Adrenal gland (tissue), 12 donors: ENCODE results near the gene UNC5C. TPM values are rescaled to one million over a fixed set of nuclear protein-coding genes. Genes with fewer than 3 reads are reported as not detected.

Experiments used
- DNase-seq, 7 donors: peaks; one replicate each; pipeline ENCODE4 v3.0.0-alpha.2; 2019 to 2020
- H3K27ac ChIP-seq, 5 donors: fragments of 200-600 bp; sonication (generic) in 4 of 5; 1 replicate in 3 of 5; 2 replicates in 2 of 5; pipeline versions ENCODE4 v1.5.1 to v1.8.0; 2016 to 2020; ENCODE audit warnings: mild to moderate bottlenecking in 1 of 5
- H3K27me3 ChIP-seq: fragments of 200-600 bp; 2 replicates; pipeline ENCODE4 v1.8.0; 2021
- H3K36me3 ChIP-seq, 2 donors: fragments of 200-600 bp; replicated peaks in 1 of 2; 1 replicate in 1 of 2; 2 replicates in 1 of 2; pipeline versions ENCODE4 v1.5.1 to v1.8.0; 2018 to 2022
- H3K4me1 ChIP-seq, 2 donors: fragments of 200-600 bp; replicated peaks in 1 of 2; 1 replicate in 1 of 2; 2 replicates in 1 of 2; pipeline versions ENCODE4 v1.5.1 to v1.8.0; 2018 to 2021
- H3K4me3 ChIP-seq, 4 donors: fragments of 200-600 bp; sonication (generic) in 3 of 4; one replicate each; pipeline ENCODE4 v1.5.1; 2016 to 2018
- H3K9me3 ChIP-seq, 3 donors: fragments of 200-600 bp; sonication (generic) in 1 of 3; replicated peaks in 1 of 3; 1 replicate in 2 of 3; 2 replicates in 1 of 3; pipeline versions ENCODE4 v1.5.1 to v1.8.0; 2016 to 2021
- POLR2A ChIP-seq, 2 donors: fragments of 450-650 bp; IDR thresholded peaks; one replicate each; pipeline ENCODE4 v1.6.1; 2017; ENCODE audit warnings: antibody characterized with exemption in 2 of 2, mild to moderate bottlenecking in 2 of 2, moderate library complexity in 1 of 2
- WGBS, 4 donors: extraction: QIAGEN DNeasy Blood & Tissue Kit in 2 of 4; methylation state at CpG; one replicate each; pipeline versions ENCODE4 v1.1.5 to v1.1.7; 2013 to 2017; 5-methylcytosine and 5-hydroxymethylcytosine counted together
- intact Hi-C, 2 donors: fragments of 100-400 bp; cut with DNase I; formaldehyde crosslinking; loops; one replicate each; pipeline versions ENCODE4 v1.14.1 to v1.15.0; 2022 to 2023
- polyA plus RNA-seq, 3 donors: library from polyadenylated mRNA; stranded (reverse); fragments of 200-250 nt in 2 of 3; fragments of 350-450 nt in 1 of 3; fragmentation: Illumina TruSeq in 1 of 3; extraction: RNeasy Lipid Tissue Mini Kit (QIAGEN cat#74804) in 1 of 3; gene quantifications; one replicate each; pipeline ENCODE4 v1.2.3, GENCODE V29; 2013 to 2014
- total RNA-seq, 9 donors: library from RNA; depleted of rRNA in 4 of 9; stranded (reverse); fragments of >200 nt in 4 of 9; fragments of 120-200 nt in 1 of 9; fragmentation: NEBNext Ultra II Directional in 1 of 9; extraction: Animal tissue kit (Norgen Biotek cat#: 25700) in 1 of 9; gene quantifications; one replicate each; pipeline versions ENCODE4 v1.1.0 to v1.2.4, GENCODE V29; 2013 to 2023
- TF ChIP-seq, protein P1 (sequence below), 6 experiments: fragments of 450-650 bp in 4 of 6; fragments of 200-600 bp in 2 of 6; sonication (generic) in 1 of 6; IDR thresholded peaks; 1 replicate in 5 of 6; 2 replicates in 1 of 6; pipeline versions ENCODE4 v1.5.1 to v1.8.0; 2016 to 2021; ENCODE audit warnings: antibody characterized with exemption in 6 of 6, mild to moderate bottlenecking in 2 of 6, moderate library complexity in 1 of 6
- donor health status: healthy with polysubstance abuse.
- donor health status: Bipolar disorder and iron deficiency.
- donor health status: DM: yes; HTN: yes; CAD: no.
- donor health status: DM: no; HTN: no; CAD: no.
- donor health status: DM: no; HTN: no; CAD: no.
- donor health status: DM: yes; HTN: yes; CAD: no.

UNC5C gene
- total and polyA plus RNA-seq, 12 donors = 4.7 to 33.5 (median 23.8) TPM

DNA sequence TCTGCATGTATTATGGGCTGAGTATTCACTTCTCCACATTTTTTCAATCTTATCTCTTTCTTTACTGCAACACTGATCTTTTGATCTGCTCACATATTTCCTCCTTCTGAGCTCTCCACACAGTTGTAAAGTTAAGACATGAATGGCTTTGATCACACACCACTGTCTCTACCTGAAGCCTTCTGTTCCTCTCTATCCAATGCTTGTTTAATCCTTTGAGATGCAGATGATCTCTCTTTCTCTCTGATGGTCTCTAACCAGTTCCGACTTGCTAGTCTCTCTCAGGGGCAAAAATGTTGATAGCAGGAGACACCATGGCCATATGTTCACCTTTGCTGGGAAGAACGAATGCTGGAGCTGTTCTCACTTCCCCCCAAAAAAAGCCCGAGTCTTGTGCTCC is 162.4 kb downstream of the UNC5C start:
- TF ChIP-seq, protein P1, sequence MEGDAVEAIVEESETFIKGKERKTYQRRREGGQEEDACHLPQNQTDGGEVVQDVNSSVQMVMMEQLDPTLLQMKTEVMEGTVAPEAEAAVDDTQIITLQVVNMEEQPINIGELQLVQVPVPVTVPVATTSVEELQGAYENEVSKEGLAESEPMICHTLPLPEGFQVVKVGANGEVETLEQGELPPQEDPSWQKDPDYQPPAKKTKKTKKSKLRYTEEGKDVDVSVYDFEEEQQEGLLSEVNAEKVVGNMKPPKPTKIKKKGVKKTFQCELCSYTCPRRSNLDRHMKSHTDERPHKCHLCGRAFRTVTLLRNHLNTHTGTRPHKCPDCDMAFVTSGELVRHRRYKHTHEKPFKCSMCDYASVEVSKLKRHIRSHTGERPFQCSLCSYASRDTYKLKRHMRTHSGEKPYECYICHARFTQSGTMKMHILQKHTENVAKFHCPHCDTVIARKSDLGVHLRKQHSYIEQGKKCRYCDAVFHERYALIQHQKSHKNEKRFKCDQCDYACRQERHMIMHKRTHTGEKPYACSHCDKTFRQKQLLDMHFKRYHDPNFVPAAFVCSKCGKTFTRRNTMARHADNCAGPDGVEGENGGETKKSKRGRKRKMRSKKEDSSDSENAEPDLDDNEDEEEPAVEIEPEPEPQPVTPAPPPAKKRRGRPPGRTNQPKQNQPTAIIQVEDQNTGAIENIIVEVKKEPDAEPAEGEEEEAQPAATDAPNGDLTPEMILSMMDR (IDR thresholded peaks at IDR 0.05) = no peak
- no peak for TF ChIP-seq POLR2A (IDR thresholded peaks at IDR 0.05)
- no peak overlapping the region for H3K4me3 ChIP-seq
- H3K27ac ChIP-seq = no peak overlapping the region
- no peaks in the 10 kb centered on the region for H3K36me3 ChIP-seq
- H3K9me3 ChIP-seq = no peaks in the 10 kb centered on the region
- 87 to 96% (median 91%) methylated on average over 3 of the region's 3 CpGs for WGBS, 4 donors
- no peak for DNase-seq
- no peaks in the 10 kb centered on the region for H3K4me1 ChIP-seq
- intact Hi-C loops = no loop called here
- no peaks in the 10 kb centered on the region for H3K27me3 ChIP-seq

DNA sequence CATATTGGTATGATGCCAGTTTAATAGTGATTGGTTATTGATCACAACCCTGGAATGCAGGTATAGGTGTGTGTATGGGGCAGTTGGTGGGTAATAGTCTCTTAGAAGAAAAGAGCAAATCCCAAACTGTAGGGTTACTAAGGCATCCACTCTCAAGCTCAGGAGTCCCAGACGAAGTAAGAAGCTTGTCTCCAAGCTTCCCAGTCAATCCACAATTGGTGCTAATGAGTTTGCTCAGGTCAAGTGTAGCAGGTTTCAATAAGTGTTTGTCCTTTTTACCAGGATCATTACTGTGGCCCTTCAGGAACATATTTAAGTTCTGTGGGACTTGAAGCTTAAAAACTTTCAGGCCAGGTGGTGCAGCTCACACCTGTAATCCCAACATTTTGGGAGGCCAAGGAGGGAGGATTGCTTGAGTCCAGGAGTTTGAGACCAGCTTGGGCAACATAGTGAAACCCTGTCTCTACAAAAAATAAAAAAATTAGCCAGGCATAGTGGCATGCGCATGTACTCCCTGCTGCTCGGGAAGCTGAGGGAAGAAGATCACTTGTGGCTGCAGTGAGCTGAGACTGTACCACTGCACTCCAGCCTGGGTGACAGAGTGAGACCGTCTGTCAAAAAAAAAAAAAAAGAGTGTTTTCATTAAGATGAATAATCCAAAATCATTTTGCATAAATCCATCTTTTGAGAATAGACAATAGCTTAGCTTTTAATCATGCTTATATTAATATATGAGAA is 166.8 kb downstream of the UNC5C start:
- intact Hi-C loops = no loop called here

DNA sequence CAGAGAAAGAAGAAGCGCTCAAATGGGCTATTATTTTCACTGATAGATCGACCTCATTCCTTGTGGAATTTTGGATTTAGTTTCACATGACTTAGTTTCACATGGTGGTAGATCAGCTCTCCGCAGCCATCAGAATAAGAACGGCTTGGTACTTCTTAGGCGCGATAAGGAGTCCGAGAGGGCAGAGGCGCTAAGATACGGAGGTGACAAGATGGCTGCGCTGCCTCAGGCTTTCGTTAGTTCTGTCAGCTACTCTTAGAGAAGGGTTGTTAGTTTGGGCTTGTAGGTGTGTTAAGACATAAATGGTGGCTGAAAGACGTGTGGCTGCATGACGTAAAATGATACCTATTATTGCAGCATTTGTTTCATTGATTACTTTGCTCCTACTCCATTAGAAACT is 169.1 kb downstream of the UNC5C start:
- Histone ChIP-seq H3K27me3 (no peaks in the 10 kb centered on the region), H3K4me3 (no peak overlapping the region), H3K36me3 (no peaks in the 10 kb centered on the region), H3K4me1 (no peaks in the 10 kb centered on the region), H3K27ac (no peak overlapping the region), H3K9me3 (no peaks in the 10 kb centered on the region)
- no peak for DNase-seq
- intact Hi-C loops = no loop called here
- no peak for TF ChIP-seq POLR2A (IDR thresholded peaks at IDR 0.05)
- TF ChIP-seq, protein P1 (IDR thresholded peaks at IDR 0.05) = no peak
- 94 to 97% (median 97%) methylated on average over 13 of the region's 13 CpGs for WGBS, 4 donors

More for the DNA sequence above, 166.8 kb downstream of the UNC5C start:
- no peak for DNase-seq
- H3K4me3 ChIP-seq = no peak overlapping the region
- 85 to 92% (median 88%) methylated on average over 4 of the region's 4 CpGs for WGBS, 4 donors
- H3K9me3 ChIP-seq = no peaks in the 10 kb centered on the region
- no peaks in the 10 kb centered on the region for H3K36me3 ChIP-seq
- no peaks in the 10 kb centered on the region for H3K4me1 ChIP-seq
- H3K27ac ChIP-seq = no peak overlapping the region
- TF ChIP-seq, protein P1 (IDR thresholded peaks at IDR 0.05) = no peak
- no peak for TF ChIP-seq POLR2A (IDR thresholded peaks at IDR 0.05)
- H3K27me3 ChIP-seq = no peaks in the 10 kb centered on the region

DNA sequence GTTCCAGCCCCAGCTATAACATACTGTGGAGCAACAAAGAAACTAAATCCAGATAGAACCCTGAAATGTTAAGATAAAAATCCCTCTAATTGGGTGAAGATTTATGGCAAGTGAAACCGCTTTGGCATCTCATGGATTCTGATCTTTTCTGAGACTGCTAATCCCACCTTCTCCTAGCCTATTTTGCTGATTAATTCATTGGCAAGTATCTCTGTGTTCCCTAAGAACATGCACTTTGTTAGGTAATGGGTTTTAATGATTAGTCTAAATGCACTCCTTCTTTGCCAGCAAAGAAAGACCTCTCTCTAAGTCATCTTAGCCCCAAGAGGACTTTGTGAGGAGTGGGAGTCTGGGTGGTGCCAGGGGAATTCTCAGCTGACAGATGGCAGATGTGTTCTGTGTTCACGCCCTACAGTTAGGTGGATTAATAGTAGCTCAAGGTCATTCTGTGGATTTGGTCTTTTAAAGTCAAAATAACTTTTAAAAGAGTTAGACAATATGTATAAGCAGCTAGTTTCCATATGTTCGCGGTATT is 171.3 kb downstream of the UNC5C start:
- Histone ChIP-seq H3K4me3 (no peak overlapping the region), H3K9me3 (no peaks in the 10 kb centered on the region), H3K27me3 (no peaks in the 10 kb centered on the region), H3K27ac (no peak overlapping the region), H3K4me1 (no peaks in the 10 kb centered on the region), H3K36me3 (no peaks in the 10 kb centered on the region)
- TF ChIP-seq POLR2A (IDR thresholded peaks at IDR 0.05) = no peak
- TF ChIP-seq, protein P1 (IDR thresholded peaks at IDR 0.05) = no peak
- intact Hi-C loops = no loop called here
- DNase-seq = no peak
- WGBS, 4 donors = 83 to 90% (median 87%) methylated on average over 4 of the region's 4 CpGs
